Esophagus muscularis mucosa (tissue), 4 donors: ENCODE data around the gene CHRM4. TPM values are rescaled to one million over a fixed set of nuclear protein-coding genes. Genes with fewer than 3 reads are reported as not detected.

Source experiments
- DNase-seq: peaks from one replicate; pipeline ENCODE4 v3.0.0-alpha.2; 2017; ENCODE audit errors: extremely low spot score
- H3K27ac ChIP-seq, 4 donors: fragments of 200-600 bp; sonication (generic); replicated peaks in 1 of 4; 1 replicate in 3 of 4; 2 replicates in 1 of 4; pipeline ENCODE4 v1.5.1; 2016 to 2019; ENCODE audit warnings: mild to moderate bottlenecking in 1 of 4
- H3K27me3 ChIP-seq, 4 donors: fragments of 200-600 bp; sonication (generic); one replicate each; pipeline versions ENCODE4 v1.5.1 to v1.6.0; 2016 to 2019
- H3K36me3 ChIP-seq, 4 donors: fragments of 200-600 bp; sonication (generic); one replicate each; pipeline ENCODE4 v1.5.1; 2016 to 2019
- H3K4me1 ChIP-seq, 4 donors: fragments of 200-600 bp; sonication (generic); one replicate each; pipeline ENCODE4 v1.5.1; 2016 to 2019
- H3K4me3 ChIP-seq, 4 donors: fragments of 200-600 bp; sonication (generic); 1 replicate in 2 of 4; 2 replicates in 2 of 4; pipeline ENCODE4 v1.5.1; 2016 to 2019; ENCODE audit warnings: mild to moderate bottlenecking in 4 of 4, moderate library complexity in 1 of 4
- H3K9me3 ChIP-seq, 4 donors: fragments of 200-600 bp; sonication (generic); 1 replicate in 3 of 4; 2 replicates in 1 of 4; pipeline ENCODE4 v1.5.1; 2016 to 2019
- CTCF ChIP-seq, 3 experiments: fragments of 200-600 bp in 2 of 3; fragments of 450-650 bp in 1 of 3; sonication (generic) in 2 of 3; IDR thresholded peaks; one replicate each; pipeline ENCODE4 v1.5.1; 2017 to 2019; ENCODE audit warnings: antibody characterized with exemption in 3 of 3, mild to moderate bottlenecking in 2 of 3, moderate library complexity in 1 of 3
- EP300 ChIP-seq: sonication (generic); formaldehyde crosslinking; IDR thresholded peaks from one replicate; pipeline ENCODE4 v1.6.1; 2017; ENCODE audit warnings: antibody characterized with exemption
- POLR2A ChIP-seq: fragments of 450-650 bp; IDR thresholded peaks from one replicate; pipeline ENCODE4 v1.6.1; 2017; ENCODE audit warnings: antibody characterized with exemption, moderate library complexity, mild to moderate bottlenecking, low read depth
- POLR2AphosphoS5 ChIP-seq, 2 donors: sonication (generic); formaldehyde crosslinking; IDR thresholded peaks; one replicate each; pipeline ENCODE4 v1.6.1; 2017; ENCODE audit warnings: antibody characterized with exemption in 2 of 2
- WGBS: methylation state at CpG from one replicate; pipeline ENCODE4 v1.1.5; 2018; 5-methylcytosine and 5-hydroxymethylcytosine counted together
- intact Hi-C: fragments of 100-400 bp; cut with DNase I; formaldehyde crosslinking; loops from one replicate; pipeline ENCODE4 v1.15.1; 2023
- total RNA-seq, 4 donors: library from RNA; depleted of rRNA; stranded (reverse); fragments of >200 nt; gene quantifications; one replicate each; pipeline versions ENCODE4 v1.1.0 to v1.2.1, GENCODE V29; 2016

Gene CHRM4
- total RNA-seq, 4 donors from 2014 or later, result 0.34 to 1.5 (median 1.0) TPM

- intact Hi-C loops, result loop anchor here (2.0 kb wide), 1 partner anchor 15 kb away; no protein-coding TSS in a partner anchor
- Histone ChIP-seq H3K27me3 (no peaks in the 10 kb centered on the region), H3K4me1 (peaks cover 30 to 53% (median 41%) of the 10 kb centered on the region in 4 donors), H3K36me3 (peaks cover 0 to 53% (median 43%) of the 10 kb centered on the region in 4 donors), H3K27ac (peak overlapping the region in 2 of 4 donors; percentile 8 to 32), H3K9me3 (no peaks in the 10 kb centered on the region), H3K4me3 (peak overlapping the region in 3 of 4 donors; percentile 10 to 22 (median 20))
- DNase-seq, result no peak
- WGBS, result 9% methylated on average over 16 of the region's 32 CpGs
- no peak for TF ChIP-seq POLR2A
- peak; percentile 82 to 94 (median 91) for TF ChIP-seq CTCF (IDR thresholded peaks at IDR 0.05)
- no peak for TF ChIP-seq EP300
- TF ChIP-seq POLR2AphosphoS5 (IDR thresholded peaks at IDR 0.05), result peak in 1 of 2 donors; percentile 57
These were observed 24.2 kb downstream of the CHRM4 start for GRCh38 chr11:46367244-46367915.

- TF ChIP-seq CTCF (IDR thresholded peaks at IDR 0.05) (no peak), EP300 (no peak), POLR2AphosphoS5 (IDR thresholded peaks at IDR 0.05) (no peak), POLR2A (no peak)
- no peaks in the 10 kb centered on the region for H3K9me3 ChIP-seq
- intact Hi-C loops, result loop anchor here (2.0 kb wide), 1 partner anchor 14 kb away; no protein-coding TSS in a partner anchor
- WGBS, result 93% methylated on average over 19 of the region's 31 CpGs
- peak overlapping the region in 1 of 4 donors; percentile 8 for H3K27ac ChIP-seq
- no peak overlapping the region for H3K4me3 ChIP-seq
- H3K4me1 ChIP-seq, result peaks cover 37 to 60% (median 47%) of the 10 kb centered on the region in 4 donors
- no peaks in the 10 kb centered on the region for H3K27me3 ChIP-seq
- peaks cover 0 to 46% (median 37%) of the 10 kb centered on the region in 4 donors for H3K36me3 ChIP-seq
- no peak for DNase-seq
These were observed 24.9 kb downstream of the CHRM4 start for GRCh38 chr11:46366661-46367161.

- no peak for DNase-seq
- Histone ChIP-seq H3K27ac (no peak overlapping the region), H3K27me3 (no peaks in the 10 kb centered on the region), H3K36me3 (peaks cover 0 to 42% (median 32%) of the 10 kb centered on the region in 4 donors), H3K9me3 (no peaks in the 10 kb centered on the region), H3K4me1 (peaks cover 41 to 65% (median 52%) of the 10 kb centered on the region in 4 donors), H3K4me3 (no peak overlapping the region)
- WGBS, result 87% methylated on average over 13 of the region's 22 CpGs
- intact Hi-C loops, result loop anchor here (2.0 kb wide), 1 partner anchor 13 kb away; no protein-coding TSS in a partner anchor
- TF ChIP-seq CTCF (IDR thresholded peaks at IDR 0.05) (no peak), POLR2A (no peak), POLR2AphosphoS5 (IDR thresholded peaks at IDR 0.05) (no peak), EP300 (no peak)
These were observed 25.3 kb downstream of the CHRM4 start for GRCh38 chr11:46366260-46366659.

DNA sequence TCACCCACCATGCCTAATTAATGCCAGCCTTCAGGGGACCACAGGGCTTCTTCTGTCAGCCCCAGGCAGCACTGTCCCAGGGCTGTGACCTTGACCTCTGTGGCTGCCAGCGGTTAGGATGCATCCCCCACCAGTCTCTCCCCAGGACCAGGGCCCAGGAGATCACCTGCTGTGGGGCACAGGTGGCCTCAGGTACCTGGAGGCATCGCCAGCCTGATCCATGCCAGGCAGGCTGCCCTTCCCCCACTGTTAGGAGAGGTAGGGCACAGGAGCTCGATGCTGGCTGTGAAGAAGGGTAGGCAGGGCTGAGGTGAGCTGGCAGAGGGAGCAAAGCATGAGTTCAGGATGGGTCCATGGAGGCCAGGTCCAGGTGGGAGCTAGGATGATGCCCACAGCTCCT lies 26.8 kb downstream of the CHRM4 start:
- no peak for DNase-seq
- intact Hi-C loops, result no loop called here
- Histone ChIP-seq H3K4me1 (peaks cover 52 to 79% (median 63%) of the 10 kb centered on the region in 4 donors), H3K9me3 (no peaks in the 10 kb centered on the region), H3K27me3 (no peaks in the 10 kb centered on the region), H3K27ac (no peak overlapping the region), H3K36me3 (peaks cover 0 to 27% (median 18%) of the 10 kb centered on the region in 4 donors), H3K4me3 (no peak overlapping the region)
- TF ChIP-seq EP300 (no peak), CTCF (IDR thresholded peaks at IDR 0.05) (no peak), POLR2AphosphoS5 (IDR thresholded peaks at IDR 0.05) (no peak), POLR2A (no peak)
- WGBS, result 87% methylated on average over 3 of the region's 3 CpGs
